ENCODE results near the gene AIRE. TPM values are rescaled to one million over a fixed set of nuclear protein-coding genes. Genes with fewer than 3 reads are reported as not detected.

AIRE gene
- total RNA-seq, 2 experiments from 2014 or later, result 0.11 to 0.16 TPM

- intact Hi-C loops (cut with DNase I, micrococcal nuclease), result no loop called here
- H3K9me3 ChIP-seq (ENCODE audit: control insufficient read depth in 1 of 2, insufficient read depth in 1 of 2, low read length in 2 of 2), result peaks cover 0 to 7% of the 10 kb centered on the region in 2 experiments
- H3K4me3 ChIP-seq (ENCODE audit: low read length), result no peak overlapping the region
- CTCF ChIA-PET, result no interaction called here
- ATAC-seq (ENCODE audit: poor library complexity), result no peak
- H3K4me1 ChIP-seq (ENCODE audit: insufficient read depth, low read length), result peaks cover 56% of the 10 kb centered on the region
- no peak for TF ChIP-seq CTCF (IDR thresholded peaks at IDR 0.05)
- no peaks in the 10 kb centered on the region for H3K36me3 ChIP-seq (ENCODE audit: insufficient read depth, low read length)
- no peaks in the 10 kb centered on the region for H3K36me3 Mint-ChIP-seq (ENCODE audit: low read depth)
- H3K27me3 ChIP-seq (ENCODE audit: control insufficient read depth in 1 of 2, insufficient read depth in 2 of 2, low read length in 2 of 2), result no peaks in the 10 kb centered on the region
- no peak overlapping the region for H3K27ac ChIP-seq (ENCODE audit: low read depth in 1 of 2, low read length in 2 of 2)
- POLR2A ChIA-PET, result no interaction called here
- no peaks in the 10 kb centered on the region for H3K9me3 Mint-ChIP-seq
- H3K4me3 Mint-ChIP-seq, result no peak overlapping the region
- no peak for DNase-seq
- H3K27ac Mint-ChIP-seq, result no peak overlapping the region
- peaks cover 10% of the 10 kb centered on the region for H3K4me1 Mint-ChIP-seq (ENCODE audit: low read depth)
- H3K27me3 Mint-ChIP-seq, result peaks cover 4% of the 10 kb centered on the region
Observed at GRCh38 chr21:44291078-44291935, 5.6 kb downstream of the AIRE start.

- TF ChIP-seq CTCF (IDR thresholded peaks at IDR 0.05), result no peak
- Histone ChIP-seq H3K4me3 (ENCODE audit: low read length) (peak overlapping the region; percentile 14), H3K4me1 (ENCODE audit: insufficient read depth, low read length) (peaks cover 56% of the 10 kb centered on the region), H3K27me3 (ENCODE audit: control insufficient read depth in 1 of 2, insufficient read depth in 2 of 2, low read length in 2 of 2) (no peaks in the 10 kb centered on the region), H3K36me3 (ENCODE audit: insufficient read depth, low read length) (no peaks in the 10 kb centered on the region), H3K9me3 (ENCODE audit: control insufficient read depth in 1 of 2, insufficient read depth in 1 of 2, low read length in 2 of 2) (peaks cover 0 to 7% of the 10 kb centered on the region in 2 experiments), H3K27ac (ENCODE audit: low read depth in 1 of 2, low read length in 2 of 2) (no peak overlapping the region)
- intact Hi-C loops (cut with DNase I, micrococcal nuclease), result no loop called here
- ATAC-seq (ENCODE audit: poor library complexity) (no peak), DNase-seq (no peak)
- POLR2A ChIA-PET, result no interaction called here
- H3K27ac Mint-ChIP-seq, result peak overlapping the region; percentile 39
- peaks cover 10% of the 10 kb centered on the region for H3K4me1 Mint-ChIP-seq (ENCODE audit: low read depth)
- H3K27me3 Mint-ChIP-seq, result peaks cover 4% of the 10 kb centered on the region
- peak overlapping the region; percentile 38 for H3K4me3 Mint-ChIP-seq
- H3K36me3 Mint-ChIP-seq (ENCODE audit: low read depth), result no peaks in the 10 kb centered on the region
- CTCF ChIA-PET, result no interaction called here
- no peaks in the 10 kb centered on the region for H3K9me3 Mint-ChIP-seq
Observed at GRCh38 chr21:44291936-44292811, 6.5 kb downstream of the AIRE start.

- POLR2A ChIA-PET, result no interaction called here
- H3K4me3 ChIP-seq (ENCODE audit: low read length), result peak overlapping the region; percentile 14
- DNase-seq (no peak), ATAC-seq (ENCODE audit: poor library complexity) (no peak)
- TF ChIP-seq CTCF (IDR thresholded peaks at IDR 0.05), result no peak
- no peaks in the 10 kb centered on the region for H3K36me3 ChIP-seq (ENCODE audit: insufficient read depth, low read length)
- Mint-ChIP-seq H3K36me3 (ENCODE audit: low read depth) (no peaks in the 10 kb centered on the region), H3K27ac (no peak overlapping the region), H3K27me3 (peaks cover 1% of the 10 kb centered on the region), H3K4me1 (ENCODE audit: low read depth) (peaks cover 16% of the 10 kb centered on the region), H3K4me3 (no peak overlapping the region), H3K9me3 (no peaks in the 10 kb centered on the region)
- H3K27me3 ChIP-seq (ENCODE audit: control insufficient read depth in 1 of 2, insufficient read depth in 2 of 2, low read length in 2 of 2), result no peaks in the 10 kb centered on the region
- no peak overlapping the region for H3K27ac ChIP-seq (ENCODE audit: low read depth in 1 of 2, low read length in 2 of 2)
- H3K9me3 ChIP-seq (ENCODE audit: control insufficient read depth in 1 of 2, insufficient read depth in 1 of 2, low read length in 2 of 2), result peaks cover 0 to 7% of the 10 kb centered on the region in 2 experiments
- intact Hi-C loops (cut with DNase I, micrococcal nuclease), result no loop called here
- CTCF ChIA-PET, result no interaction called here
- H3K4me1 ChIP-seq (ENCODE audit: insufficient read depth, low read length), result peaks cover 62% of the 10 kb centered on the region
Observed at GRCh38 chr21:44292812-44293195, 7.1 kb downstream of the AIRE start.

All from CD4-positive, alpha-beta T cell (primary cell).